K562 (cell line): ENCODE results near the gene SLCO2B1. TPM values are rescaled to one million over a fixed set of nuclear protein-coding genes. Genes with fewer than 3 reads are reported as not detected.

ENCODE experiments used
- ATAC-seq: fragments of 200-7000 bp; cut with Tn5 transposase; 3 replicates; pipeline ENCODE4 v1.9.1; 2020; ENCODE audit warnings: moderate library complexity
- BruUV-seq: library from RNA; stranded (reverse); fragments of 400-500 nt; replicated peaks from 2 replicates; lab custom pipeline; 2021; lab: Mats Ljungman, UMichigan
- CTCF ChIA-PET: fragments of 300-600 bp; formaldehyde crosslinking; extraction: SDS; loops from one replicate; lab custom pipeline; 2021; ENCODE audit warnings: low intra/inter-chr PET ratio; lab: Yijun Ruan, JAX
- POLR2A ChIA-PET: fragments of 300-600, 350-650 bp; sonication (Branson Sonifier 250); formaldehyde crosslinking; extraction: SDS; loops from one replicate; lab custom pipeline; 2021; ENCODE audit warnings: antibody characterized with exemption, inconsistent platforms; lab: Yijun Ruan, JAX
- DNase-seq, 4 experiments: peaks; one replicate each; pipeline versions ENCODE4 v3.0.0 to v3.0.0-alpha.2; 2011 to 2018; ENCODE audit warnings: low spot score in 3 of 4, mixed read lengths in 3 of 4; ENCODE audit errors: extremely low read depth in 1 of 4
- FAIRE-seq: peaks from 2 replicates; lab custom pipeline; 2011; peaks lifted over from hg19 to GRCh38; lab: Jason Lieb, UNC
- H2AFZ ChIP-seq: 2 replicates; pipeline ENCODE4 v1.6.0; 2011; ENCODE audit warnings: low read depth, low read length, control low read depth, inconsistent platforms
- H3K27ac ChIP-seq: fragments of 200-600 bp; 3 replicates; pipeline ENCODE4 v1.8.0; 2011; ENCODE audit warnings: low read depth, mild to moderate bottlenecking, control low read depth, inconsistent platforms, low read length, moderate library complexity, mixed read lengths; ENCODE audit errors: extremely low read depth
- H3K27me3 ChIP-seq, 2 experiments: fragments of 300-600 bp in 1 of 2; 2 replicates in 1 of 2; 3 replicates in 1 of 2; pipeline versions ENCODE4 v1.6.0 to v1.8.0; 2011; ENCODE audit warnings: inconsistent platforms in 2 of 2, low read length in 2 of 2, mild to moderate bottlenecking in 1 of 2, mixed read lengths in 1 of 2, moderate library complexity in 1 of 2; ENCODE audit not compliant: control insufficient read depth in 2 of 2, insufficient read depth in 2 of 2
- H3K36me3 ChIP-seq: fragments of 300-600 bp; 3 replicates; pipeline ENCODE4 v1.8.0; 2011; ENCODE audit warnings: mild to moderate bottlenecking, low read length, inconsistent platforms; ENCODE audit not compliant: control insufficient read depth, insufficient read depth
- H3K4me1 ChIP-seq, 2 experiments: fragments of 200-600 bp in 1 of 2; replicated peaks in 1 of 2; 2 replicates in 1 of 2; 3 replicates in 1 of 2; pipeline versions ENCODE4 v1.5.1 to v1.8.0; 2011; ENCODE audit warnings: inconsistent platforms in 2 of 2, low read length in 2 of 2, mild to moderate bottlenecking in 1 of 2, mixed read lengths in 1 of 2, moderate library complexity in 1 of 2; ENCODE audit not compliant: control insufficient read depth in 2 of 2, insufficient read depth in 2 of 2
- H3K4me2 ChIP-seq: 2 replicates; pipeline ENCODE4 v1.6.1; 2011; ENCODE audit warnings: low read length, control low read depth, inconsistent platforms, mixed read lengths; ENCODE audit not compliant: insufficient read depth
- H3K4me3 ChIP-seq: fragments of 200-600 bp; sonication (generic), shearing (Covaris generic); 2 replicates; pipeline ENCODE4 v1.5.1; 2016; ENCODE audit warnings: control low read depth, inconsistent platforms
- H3K79me2 ChIP-seq: fragments of 200-600 bp; 3 replicates; pipeline ENCODE4 v1.8.0; 2011; ENCODE audit warnings: low read length, inconsistent platforms; ENCODE audit not compliant: control insufficient read depth, insufficient read depth
- H3K9ac ChIP-seq, 2 experiments: 2 replicates each; pipeline versions ENCODE4 v1.6.0 to v1.6.1; 2011; ENCODE audit warnings: low read depth in 2 of 2, low read length in 2 of 2, control low read depth in 1 of 2, inconsistent platforms in 1 of 2, mild to moderate bottlenecking in 1 of 2, mixed read lengths in 1 of 2; ENCODE audit not compliant: insufficient read depth in 1 of 2
- H3K9me1 ChIP-seq: one replicate; pipeline ENCODE4 v1.6.0; 2011; ENCODE audit warnings: inconsistent platforms, mild to moderate bottlenecking, low read length, moderate library complexity; ENCODE audit not compliant: control insufficient read depth, insufficient read depth
- H3K9me3 ChIP-seq: replicated peaks from 2 replicates; pipeline ENCODE4 v1.5.1; 2011; ENCODE audit warnings: low read depth, low read length, inconsistent platforms; ENCODE audit not compliant: control insufficient read depth, insufficient read depth
- H4K20me1 ChIP-seq: replicated peaks from 2 replicates; pipeline ENCODE4 v1.6.1; 2011; ENCODE audit warnings: low read length, inconsistent platforms, mixed read lengths; ENCODE audit not compliant: control insufficient read depth, insufficient read depth
- E2F1 ChIP-seq: sonication (generic); formaldehyde crosslinking; IDR thresholded peaks from 2 replicates; pipeline ENCODE4 v1.8.1; 2023; ENCODE audit warnings: mild to moderate bottlenecking, missing genetic modification reagents, moderate library complexity
- ETS1 ChIP-seq: conservative IDR thresholded peaks from 2 replicates; pipeline ENCODE4 v1.6.1; 2011; ENCODE audit warnings: low read depth, mild to moderate bottlenecking, low read length; ENCODE audit not compliant: control insufficient read depth
- HNRNPH1 ChIP-seq: fragments of 200-400 bp; formaldehyde crosslinking; optimal IDR thresholded peaks from 2 replicates; pipeline ENCODE3; 2017; ENCODE audit warnings: low read depth, mild to moderate bottlenecking, low read length, moderate library complexity
- NFATC3 ChIP-seq: fragments of 450-650 bp; IDR thresholded peaks from 2 replicates; pipeline ENCODE4 v1.6.1; 2017; ENCODE audit warnings: mild to moderate bottlenecking
- NFIX ChIP-seq: fragments of 250-450 bp; sonication (Bioruptor Pico); IDR thresholded peaks from 2 replicates; pipeline ENCODE4 v1.4.0; 2020; ENCODE audit warnings: low read depth, mild to moderate bottlenecking, moderate library complexity
- PCBP1 ChIP-seq: fragments of 200-400 bp; formaldehyde crosslinking; IDR thresholded peaks from 2 replicates; pipeline ENCODE4 v1.6.1; 2018; ENCODE audit warnings: mild to moderate bottlenecking, low read depth, low read length; ENCODE audit not compliant: poor library complexity, severe bottlenecking
- PML ChIP-seq: IDR thresholded peaks from 2 replicates; pipeline ENCODE4 v1.6.1; 2012; ENCODE audit warnings: low read length, inconsistent platforms
- POLR3G ChIP-seq: IDR thresholded peaks from 2 replicates; pipeline ENCODE4 v1.6.1; 2011; ENCODE audit not compliant: insufficient read length, insufficient replicate concordance; ENCODE audit errors: extremely low read depth
- SAFB2 ChIP-seq: fragments of 200-400 bp; formaldehyde crosslinking; IDR thresholded peaks from 2 replicates; pipeline ENCODE4 v1.6.1; 2018; ENCODE audit warnings: borderline replicate concordance, low read length, low read depth, moderate library complexity; ENCODE audit not compliant: severe bottlenecking
- ZBTB1 ChIP-seq: sonication (generic); formaldehyde crosslinking; IDR thresholded peaks from 2 replicates; pipeline ENCODE4 v1.8.1; 2023; ENCODE audit warnings: missing genetic modification reagents, low read depth, mild to moderate bottlenecking, borderline replicate concordance
- ZBTB12 ChIP-seq: fragments of 250-450 bp; sonication (Bioruptor Pico); IDR thresholded peaks from 2 replicates; pipeline ENCODE4 v1.4.0; 2020
- ZBTB5 ChIP-seq: fragments of 450-650 bp; IDR thresholded peaks from 2 replicates; pipeline ENCODE4 v1.6.1; 2017; ENCODE audit warnings: antibody characterized with exemption
- ZNF316 ChIP-seq: fragments of 450-650 bp; IDR thresholded peaks from 2 replicates; pipeline ENCODE4 v1.6.1; 2016
- ZNF778 ChIP-seq: fragments of 450-650 bp; formaldehyde crosslinking; IDR thresholded peaks from 2 replicates; pipeline ENCODE4 v1.4.0; 2020; ENCODE audit warnings: mild to moderate bottlenecking, moderate library complexity
- WGBS: fragments of 100-300 bp; shearing (Covaris generic); methylation state at CpG from one replicate; pipeline ENCODE4 v1.1.6; 2016; ENCODE audit warnings: low coverage, mixed read lengths; ENCODE audit not compliant: insufficient coverage; ENCODE audit errors: missing lambda C conversion rate; 5-methylcytosine and 5-hydroxymethylcytosine counted together
- in situ Hi-C: fragments of 300-500 bp; cut with MboI; formaldehyde crosslinking; loops from 4 replicates; pipeline ENCODE4 v1.15.0; 2018; ENCODE audit warnings: inconsistent platforms, mixed read lengths
- intact Hi-C: fragments of 100-400 bp; cut with micrococcal nuclease; formaldehyde crosslinking; loops from 2 replicates; pipeline ENCODE4 v1.14.2; 2022
- polyA plus RNA-seq, 8 experiments: library from polyadenylated mRNA; depleted of rRNA in 4 of 8; stranded (reverse) in 5 of 8; unstranded in 3 of 8; fragments of >200 nt; fragmentation: Nextera tagmentation in 2 of 8; fragmentation: Illumina TruSeq in 1 of 8; extraction: Ambion mirVana in 2 of 8; extraction: Trizol in 1 of 8; gene quantifications; 2 replicates each; pipeline versions ENCODE4 v1.2.1 to v1.2.3, GENCODE V29; 2011 to 2014; ENCODE audit warnings: inconsistent platforms in 1 of 8, missing spikeins in 1 of 8
- total RNA-seq, 7 experiments: library from RNA; depleted of rRNA in 6 of 7; stranded (reverse); fragments of >200 nt in 6 of 7; fragmentation: Illumina TruSeq in 2 of 7; extraction: Trizol in 2 of 7; gene quantifications; 2 replicates each; pipeline versions ENCODE4 v1.2.1 to v1.2.3, GENCODE V29; 2011 to 2021; ENCODE audit warnings: low replicate concordance in 1 of 7

Gene SLCO2B1
- total and polyA plus RNA-seq, 9 of the 15 experiments (the other 6 are each of a cell fraction or from before 2014, with no cell fraction given): 0.70 to 14.7 (median 7.6) TPM

GRCh38 chr11:75223954-75224643 is 73.2 kb downstream of the SLCO2B1 start (continued):
- TF ChIP-seq HNRNPH1 (no peak), ZBTB5 (no peak)

GRCh38 chr11:75225794-75226193 is 74.9 kb downstream of the SLCO2B1 start:
- no peak for FAIRE-seq
- H3K9ac ChIP-seq: no peak overlapping the region; a peak in 1 of 4 replicates
- no peaks in the 10 kb centered on the region for H3K9me3 ChIP-seq
- ChIA-PET CTCF (no interaction called here), POLR2A (interaction anchor here (1.5 kb wide), 1 partner anchor 11 kb away, joined by 4 read pairs; no protein-coding TSS in a partner anchor)
- WGBS: 0% methylated on average over 4 of the region's 4 CpGs
- no TSS peak for BruUV-seq
- intact Hi-C loops: no loop called here
- H3K4me2 ChIP-seq: no peak overlapping the region
- H3K27me3 ChIP-seq: peaks cover 19 to 56% of the 10 kb centered on the region in 2 experiments
- no peaks in the 10 kb centered on the region for H3K36me3 ChIP-seq
- H4K20me1 ChIP-seq: peaks cover 5% of the 10 kb centered on the region; the same call in 1 of the 2 replicates
- H3K9me1 ChIP-seq: no peaks in the 10 kb centered on the region
- H2AFZ ChIP-seq: no peak overlapping the region
- no peak overlapping the region for H3K4me3 ChIP-seq
- no peak for ATAC-seq
- no peak for DNase-seq
- no peaks in the 10 kb centered on the region for H3K79me2 ChIP-seq
- in situ Hi-C loops: no loop called here
- H3K27ac ChIP-seq: no peak overlapping the region
- H3K4me1 ChIP-seq: no peaks in the 10 kb centered on the region
- TF ChIP-seq NFATC3 (no peak), ZNF316 (no peak), PCBP1 (no peak), ETS1 (no peak), ZBTB12 (CRISPR knock-in tag) (no peak), NFIX (CRISPR knock-in tag) (no peak), ZNF778 (CRISPR knock-in tag) (no peak), ZBTB1 (CRISPR knock-in tag) (no peak), PML (no peak), SAFB2 (no peak), POLR3G (no peak), E2F1 (no peak)
